Testis (tissue), 3 donors: ENCODE data around the gene GRID1. TPM values are rescaled to one million over a fixed set of nuclear protein-coding genes. Genes with fewer than 3 reads are reported as not detected.

Experiments
- DNase-seq: peaks from one replicate; pipeline ENCODE4 v3.0.0-alpha.2; 2019
- H3K27ac ChIP-seq, 2 donors: fragments of 200-600 bp; sonication (generic); one replicate each; pipeline ENCODE4 v1.5.1; 2019
- H3K27me3 ChIP-seq: fragments of 200-600 bp; sonication (generic); one replicate; pipeline ENCODE4 v1.5.1; 2019
- H3K36me3 ChIP-seq: fragments of 200-600 bp; sonication (generic); one replicate; pipeline ENCODE4 v1.5.1; 2017; ENCODE audit warnings: low read depth; ENCODE audit errors: missing control alignments
- H3K4me1 ChIP-seq: fragments of 200-600 bp; sonication (generic); one replicate; pipeline ENCODE4 v1.5.1; 2019
- H3K4me3 ChIP-seq, 2 donors: fragments of 200-600 bp; sonication (generic); one replicate each; pipeline ENCODE4 v1.5.1; 2017 to 2019
- H3K9me3 ChIP-seq: fragments of 200-600 bp; sonication (generic); one replicate; pipeline ENCODE4 v1.5.1; 2017
- CTCF ChIP-seq, 3 experiments: fragments of 450-650 bp in 2 of 3; fragments of 200-600 bp in 1 of 3; sonication (generic) in 1 of 3; IDR thresholded peaks; one replicate each; pipeline ENCODE4 v1.5.1; 2016 to 2019; ENCODE audit warnings: antibody characterized with exemption in 3 of 3, mild to moderate bottlenecking in 2 of 3, moderate library complexity in 1 of 3
- POLR2A ChIP-seq: fragments of 450-650 bp; IDR thresholded peaks from one replicate; pipeline ENCODE4 v1.6.1; 2017; ENCODE audit warnings: antibody characterized with exemption, mild to moderate bottlenecking, moderate library complexity
- WGBS, 2 donors: methylation state at CpG; one replicate each; pipeline ENCODE4 v1.1.5; 2018; 5-methylcytosine and 5-hydroxymethylcytosine counted together
- intact Hi-C: fragments of 100-400 bp; cut with DNase I; formaldehyde crosslinking; loops from one replicate; pipeline ENCODE4 v1.15.1; 2023; ENCODE audit warnings: low total_unique reads
- polyA plus RNA-seq: library from polyadenylated mRNA; stranded (reverse); fragments of 350-450 nt; fragmentation: Illumina TruSeq; extraction: RNeasy Lipid Tissue Mini Kit (QIAGEN cat#74804); gene quantifications from one replicate; pipeline ENCODE4 v1.2.3, GENCODE V29; 2014; ENCODE audit warnings: low read depth, low replicate concordance; ENCODE audit not compliant: insufficient read depth
- total RNA-seq, 2 donors: library from RNA; depleted of rRNA; stranded (reverse); fragments of >200 nt; gene quantifications; one replicate each; pipeline ENCODE4 v1.2.3, GENCODE V29; 2016

GRID1 gene
- total and polyA plus RNA-seq, 3 donors from 2014 or later, result 7.4 to 16.7 (median 8.1) TPM

GRCh38 chr10:86030312-86030711 is 336.3 kb downstream of the GRID1 start:
- no peaks in the 10 kb centered on the region for H3K9me3 ChIP-seq
- intact Hi-C loops, result no loop called here
- H3K27ac ChIP-seq, result no peak overlapping the region
- no peaks in the 10 kb centered on the region for H3K4me1 ChIP-seq
- 72 to 80% methylated on average over 2 of the region's 2 CpGs for WGBS, 2 donors
- TF ChIP-seq CTCF (IDR thresholded peaks at IDR 0.05) (no peak), POLR2A (no peak)
- no peak for DNase-seq
- no peaks in the 10 kb centered on the region for H3K27me3 ChIP-seq
- H3K36me3 ChIP-seq, result no peaks in the 10 kb centered on the region
- H3K4me3 ChIP-seq, result no peak overlapping the region

- Histone ChIP-seq H3K27me3 (no peaks in the 10 kb centered on the region), H3K27ac (no peak overlapping the region), H3K36me3 (no peaks in the 10 kb centered on the region), H3K4me3 (no peak overlapping the region), H3K4me1 (no peaks in the 10 kb centered on the region), H3K9me3 (no peaks in the 10 kb centered on the region)
- intact Hi-C loops, result no loop called here
- no peak for DNase-seq
- TF ChIP-seq POLR2A (no peak), CTCF (IDR thresholded peaks at IDR 0.05) (no peak)
- 92 to 93% methylated on average over 2 of the region's 2 CpGs for WGBS, 2 donors
Measured at GRCh38 chr10:86027346-86027745, 339.2 kb downstream of the GRID1 start.

- intact Hi-C loops, result no loop called here
- 82 to 96% methylated on average over 3 of the region's 3 CpGs for WGBS, 2 donors
- no peak for TF ChIP-seq CTCF (IDR thresholded peaks at IDR 0.05)
- no peak for TF ChIP-seq POLR2A
- no peak for DNase-seq
- Histone ChIP-seq H3K27me3 (no peaks in the 10 kb centered on the region), H3K4me1 (no peaks in the 10 kb centered on the region), H3K27ac (no peak overlapping the region), H3K9me3 (no peaks in the 10 kb centered on the region), H3K36me3 (no peaks in the 10 kb centered on the region), H3K4me3 (no peak overlapping the region)
Measured at GRCh38 chr10:86025509-86025908, 341.1 kb downstream of the GRID1 start.

- peaks cover 2% of the 10 kb centered on the region for H3K4me1 ChIP-seq
- no peaks in the 10 kb centered on the region for H3K27me3 ChIP-seq
- no peaks in the 10 kb centered on the region for H3K9me3 ChIP-seq
- H3K4me3 ChIP-seq, result no peak overlapping the region
- no peak for DNase-seq
- H3K36me3 ChIP-seq, result no peaks in the 10 kb centered on the region
- intact Hi-C loops, result no loop called here
- no peak for TF ChIP-seq CTCF (IDR thresholded peaks at IDR 0.05)
- no peak for TF ChIP-seq POLR2A
- WGBS, 2 donors, result 85 to 88% methylated on average over 8 of the region's 8 CpGs
- H3K27ac ChIP-seq, result no peak overlapping the region
Measured at GRCh38 chr10:86024281-86025041, 342.1 kb downstream of the GRID1 start.

- H3K9me3 ChIP-seq, result no peaks in the 10 kb centered on the region
- no peak for DNase-seq
- H3K4me3 ChIP-seq, result no peak overlapping the region
- H3K4me1 ChIP-seq, result peaks cover 2% of the 10 kb centered on the region
- 82% methylated on average over 4 of the region's 4 CpGs for WGBS, 2 donors
- H3K27ac ChIP-seq, result no peak overlapping the region
- H3K36me3 ChIP-seq, result no peaks in the 10 kb centered on the region
- no peak for TF ChIP-seq CTCF (IDR thresholded peaks at IDR 0.05)
- TF ChIP-seq POLR2A, result no peak
- intact Hi-C loops, result no loop called here
- H3K27me3 ChIP-seq, result no peaks in the 10 kb centered on the region
Measured at GRCh38 chr10:86023931-86024280, 342.7 kb downstream of the GRID1 start.
